HG03103 (cell line): Measurements from ENCODE around the gene TMEM131L.
"Not testable (repeated sequence)": the region's sequence is repeated elsewhere in the genome, so short reads cannot be mapped to it uniquely, and the experiment has no call there.

Experiments used
- ATAC-seq: cut with Tn5 transposase; IDR thresholded peaks from one replicate; pipeline ENCODE4 v1.9.1; 2021; ENCODE audit warnings: low read depth; ENCODE audit not compliant: unreplicated experiment

The TMEM131L gene

GRCh38 chr4:153497988-153498967, 32.1 kb downstream of the TMEM131L start:
- peak; percentile 65 for ATAC-seq

GRCh38 chr4:153499005-153499404, 32.8 kb downstream of the TMEM131L start:
- no peak for ATAC-seq

- no peak for ATAC-seq
Observed at GRCh38 chr4:153501578-153501977, 35.4 kb downstream of the TMEM131L start.

GRCh38 chr4:153502584-153502983, 36.4 kb downstream of the TMEM131L start:
- no peak for ATAC-seq

GRCh38 chr4:153506341-153507309, 40.5 kb downstream of the TMEM131L start:
- ATAC-seq: no peak

- no peak for ATAC-seq
Observed at GRCh38 chr4:153507310-153508073, 41.3 kb downstream of the TMEM131L start.

- not testable (repeated sequence) for ATAC-seq
Observed at GRCh38 chr4:153509212-153509611, 43.1 kb downstream of the TMEM131L start.

GRCh38 chr4:153509724-153510123, 43.6 kb downstream of the TMEM131L start:
- ATAC-seq: no peak

GRCh38 chr4:153510252-153511001, 44.3 kb downstream of the TMEM131L start:
- no peak for ATAC-seq

GRCh38 chr4:153511104-153511503, 44.9 kb downstream of the TMEM131L start:
- no peak for ATAC-seq

- no peak for ATAC-seq
Observed at GRCh38 chr4:153512162-153512852, 46.1 kb downstream of the TMEM131L start.

GRCh38 chr4:153512952-153513500, 46.9 kb downstream of the TMEM131L start:
- ATAC-seq: no peak

- no peak for ATAC-seq
Observed at GRCh38 chr4:153513596-153513995, 47.4 kb downstream of the TMEM131L start.

- no peak for ATAC-seq
Observed at GRCh38 chr4:153514001-153514526, 47.9 kb downstream of the TMEM131L start.

GRCh38 chr4:153514688-153515426, 48.7 kb downstream of the TMEM131L start:
- no peak for ATAC-seq

- ATAC-seq: no peak
Observed at GRCh38 chr4:153517159-153517558, 51.0 kb downstream of the TMEM131L start.

GRCh38 chr4:153518001-153518400, 51.8 kb downstream of the TMEM131L start:
- no peak for ATAC-seq
